Activated gamma-delta T cell treated with Interleukin-2 at 50 U/mL for 16 hours (primary cell): ENCODE measurements around the gene RPL31.
A peak's percentile ranks its signal among the peaks of the same experiment; 100 is the strongest.

Experiments used
- DNase-seq: peaks from one replicate; pipeline ENCODE4 v3.0.0-alpha.2; 2020

RPL31 gene

DNA sequence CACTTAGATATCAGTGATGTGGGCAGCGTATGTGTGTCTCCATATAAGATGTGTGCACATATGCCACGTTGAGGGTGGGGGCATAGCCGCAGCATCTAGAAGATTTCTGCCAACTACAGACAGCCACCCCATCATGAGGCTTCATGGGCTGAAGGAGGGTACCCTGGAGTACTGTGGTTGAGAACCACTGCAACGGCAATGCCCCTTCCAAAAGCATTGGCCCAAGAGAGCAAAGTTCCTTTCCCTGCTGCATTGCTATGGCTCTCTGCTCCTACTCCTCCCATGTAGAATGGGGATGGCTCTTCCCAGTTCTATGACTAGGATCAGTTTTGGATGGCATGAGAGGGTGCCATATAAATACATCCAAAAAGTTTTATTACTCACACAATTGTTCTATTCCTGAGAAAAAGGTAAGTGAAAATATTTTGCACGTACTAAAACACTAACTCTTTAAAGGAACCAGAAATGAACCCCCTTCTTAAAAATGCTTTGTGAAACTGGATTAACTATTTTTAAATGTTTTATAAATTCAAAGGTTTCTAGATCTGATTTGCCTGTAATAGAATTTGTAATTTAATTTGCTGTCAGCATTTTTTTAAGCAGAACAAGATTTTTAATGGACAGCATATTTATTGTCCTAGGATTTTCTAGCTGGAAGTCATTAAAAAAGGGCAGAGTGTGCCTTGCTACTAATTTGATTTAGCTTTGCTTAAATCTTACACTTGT, 4.4 kb upstream of the RPL31 start:
- no peak for DNase-seq

DNA sequence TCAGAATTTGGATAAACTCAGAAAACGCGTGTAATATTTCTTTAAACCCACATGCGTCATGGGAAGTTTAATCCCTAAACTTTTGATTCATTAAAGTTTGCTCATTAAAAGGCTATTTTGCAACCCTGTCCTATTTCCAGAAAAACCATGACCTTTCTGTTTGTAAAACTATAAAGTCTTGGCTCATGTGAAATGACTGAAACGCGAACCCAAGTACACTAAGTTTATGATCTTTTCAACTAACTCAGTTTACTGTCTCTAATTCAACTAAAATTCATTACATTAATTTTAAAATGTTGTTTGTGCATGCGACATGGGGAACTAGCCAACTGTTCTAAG, 3.9 kb upstream of the RPL31 start:
- DNase-seq, result no peak

DNA sequence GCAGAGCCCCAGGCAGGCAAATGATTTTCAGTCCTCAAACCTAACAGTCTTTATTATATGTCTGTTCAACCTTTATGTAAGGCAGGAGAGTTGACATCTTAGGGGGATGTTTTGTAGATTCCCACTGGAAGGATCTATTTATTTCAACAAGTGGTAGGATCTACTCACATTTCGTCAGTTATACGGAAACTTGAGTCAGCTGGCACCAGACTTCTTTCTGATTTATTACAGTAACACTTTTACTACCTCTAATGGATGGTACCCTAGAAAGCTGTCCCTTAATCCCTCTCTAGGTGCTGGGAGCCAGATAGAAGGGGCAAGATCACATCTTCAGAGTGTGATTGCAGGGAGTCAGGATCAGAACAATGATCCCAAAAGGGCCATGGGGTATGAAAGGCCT, 2.1 kb upstream of the RPL31 start:
- no peak for DNase-seq

DNA sequence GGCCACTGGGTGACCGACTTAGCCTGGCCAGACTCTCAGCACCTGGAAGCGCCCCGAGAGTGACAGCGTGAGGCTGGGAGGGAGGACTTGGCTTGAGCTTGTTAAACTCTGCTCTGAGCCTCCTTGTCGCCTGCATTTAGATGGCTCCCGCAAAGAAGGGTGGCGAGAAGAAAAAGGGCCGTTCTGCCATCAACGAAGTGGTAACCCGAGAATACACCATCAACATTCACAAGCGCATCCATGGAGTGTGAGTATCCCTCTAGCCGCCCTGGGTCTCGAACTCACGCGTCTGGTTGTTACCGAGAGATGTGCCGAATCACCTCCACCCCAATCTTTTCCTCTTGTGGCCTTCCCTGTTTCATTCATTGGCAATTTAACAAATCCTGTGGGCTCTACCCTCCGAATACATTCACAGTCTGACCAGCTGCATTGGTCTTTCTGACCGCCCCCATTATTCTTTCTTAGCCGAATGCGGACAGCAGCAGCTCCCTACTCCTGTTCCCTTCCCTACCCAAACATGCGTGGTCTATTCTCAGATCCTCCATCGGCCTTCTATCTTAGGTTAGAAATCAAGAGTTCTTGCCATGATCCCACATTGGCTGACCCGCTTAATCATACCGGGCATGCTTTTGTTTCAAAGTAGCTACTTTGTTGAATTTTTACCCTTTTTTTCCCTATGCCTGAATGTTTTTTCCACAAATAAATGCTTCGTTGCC, 631 bp downstream of the RPL31 start:
- DNase-seq, result no peak

DNA sequence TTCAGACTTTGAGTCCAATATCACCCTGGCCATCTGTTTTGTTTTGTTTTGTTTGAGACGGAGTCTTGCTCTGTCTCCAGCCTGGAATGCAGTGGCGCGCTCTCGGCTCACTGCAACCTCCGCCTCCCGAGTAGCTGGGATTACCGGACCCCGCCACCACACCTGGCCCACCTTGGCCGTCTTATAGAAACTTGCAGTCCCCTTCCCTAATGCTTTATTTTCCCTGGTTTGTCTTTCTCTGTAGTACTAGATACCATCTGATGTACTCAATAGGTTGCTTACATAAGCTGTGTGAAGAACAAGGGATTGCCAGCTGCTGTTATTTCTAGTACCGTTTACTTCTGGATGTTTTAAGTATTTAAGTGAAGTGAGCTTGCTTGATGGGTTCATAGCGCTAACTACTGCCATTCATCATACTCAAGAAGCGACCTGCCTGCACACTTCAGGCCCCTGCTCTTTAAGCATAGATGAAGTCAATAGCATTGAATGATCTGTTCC, 1.2 kb downstream of the RPL31 start:
- DNase-seq, result no peak

GRCh38 chr2:101004620-101005325, 2.7 kb downstream of the RPL31 start:
- no peak for DNase-seq

GRCh38 chr2:101006065-101006715, 4.1 kb downstream of the RPL31 start:
- no peak for DNase-seq

GRCh38 chr2:101007415-101008345, 5.6 kb downstream of the RPL31 start:
- DNase-seq, result no peak

GRCh38 chr2:101011152-101011551, 9.1 kb downstream of the RPL31 start:
- no peak for DNase-seq

- no peak for DNase-seq
Observed at GRCh38 chr2:101012054-101012705, 10.1 kb downstream of the RPL31 start.

GRCh38 chr2:101012706-101013181, 10.7 kb downstream of the RPL31 start:
- peak; percentile 33 for DNase-seq

- DNase-seq, result no peak
Observed at GRCh38 chr2:101014264-101014857, 12.3 kb downstream of the RPL31 start.

DNA sequence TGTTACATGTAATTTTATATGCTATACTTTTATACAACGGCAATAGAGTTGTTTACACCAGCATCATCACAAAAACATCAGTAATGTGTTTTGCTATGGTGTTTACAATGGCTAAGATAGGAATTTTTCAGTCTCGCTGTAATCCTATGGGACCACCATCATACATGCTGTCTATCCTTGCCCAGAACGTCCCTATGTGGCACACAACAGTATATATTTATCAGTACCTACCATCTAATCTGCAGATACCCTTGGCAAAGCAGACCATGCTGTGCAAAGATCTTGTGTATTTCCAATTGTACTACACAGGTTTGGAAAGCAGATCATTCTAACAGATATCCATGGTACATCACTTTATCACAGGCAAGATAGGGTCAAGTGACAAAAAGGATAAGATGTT, 15.3 kb downstream of the RPL31 start:
- DNase-seq, result no peak

DNA sequence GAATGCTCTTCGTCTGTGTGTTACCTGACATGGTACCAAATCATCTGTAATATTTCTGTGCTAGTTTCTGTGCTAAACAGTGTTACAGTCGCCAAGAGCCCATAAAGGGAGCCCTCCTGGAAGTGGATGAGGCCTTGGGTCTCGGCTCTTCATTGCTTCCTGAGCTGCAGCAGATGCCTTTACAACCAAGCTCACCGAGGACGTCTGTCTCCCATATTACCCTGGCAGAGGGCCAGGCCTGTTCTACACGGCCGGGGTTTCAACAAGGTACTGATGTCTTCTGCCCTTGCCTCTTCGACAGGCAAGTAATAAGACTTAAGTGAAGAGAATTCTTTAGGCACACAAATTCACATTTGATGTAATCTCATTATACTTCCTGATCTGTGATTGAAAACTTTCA, 16.8 kb downstream of the RPL31 start:
- no peak for DNase-seq

DNA sequence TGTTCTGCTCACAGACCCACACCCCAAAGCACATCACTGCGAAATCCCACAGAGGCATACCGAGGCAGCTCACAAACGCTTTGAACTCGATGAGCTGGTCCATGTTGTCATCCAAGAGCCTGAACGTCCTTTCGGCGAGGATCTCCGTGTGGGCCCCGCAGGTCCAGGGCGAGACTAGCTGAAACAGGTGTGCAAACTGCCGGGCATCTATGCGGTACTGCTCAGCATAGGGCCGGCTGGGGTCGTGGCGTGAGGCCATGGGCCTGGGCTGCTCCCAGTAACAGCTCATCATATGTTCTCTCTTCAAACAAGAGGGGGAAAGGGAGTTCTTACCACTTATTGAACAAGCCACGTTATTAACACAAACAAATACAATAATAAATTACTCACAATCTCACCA, 20.1 kb downstream of the RPL31 start:
- DNase-seq, result no peak

DNA sequence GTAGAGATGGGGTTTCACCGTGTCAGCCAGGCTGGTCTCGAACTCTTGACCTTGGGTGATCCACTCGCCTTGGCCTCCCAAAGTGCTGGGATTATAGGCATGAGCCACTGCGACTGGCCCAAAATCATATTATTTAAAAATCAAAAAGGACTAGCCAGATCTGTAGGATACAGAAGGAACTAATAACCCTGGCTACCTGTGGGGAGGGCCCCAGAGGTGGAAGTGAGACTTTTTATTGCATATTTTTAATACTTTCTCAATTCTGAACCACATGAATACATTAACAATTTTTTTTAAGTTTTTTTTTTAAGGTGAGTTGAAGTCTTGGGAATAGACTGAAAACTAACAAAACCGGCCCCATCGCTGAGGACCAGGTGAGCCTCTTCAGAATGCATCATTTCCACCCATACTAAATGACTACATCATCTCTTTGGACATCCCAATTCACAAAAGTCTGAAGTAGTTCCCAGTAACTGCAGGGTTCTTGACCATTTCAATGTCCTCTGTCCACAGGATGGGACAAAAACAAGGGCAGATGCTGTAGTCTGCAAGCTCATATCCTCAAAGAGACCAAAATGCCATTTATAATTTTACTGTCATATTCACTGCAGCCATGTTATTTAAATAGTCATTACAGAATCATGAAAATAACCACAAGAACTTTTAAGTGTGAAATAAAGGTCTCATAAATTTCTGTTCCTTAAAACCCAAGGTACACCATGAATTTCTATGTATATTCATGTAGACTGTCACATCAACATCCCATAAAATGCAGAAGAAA, 21.4 kb downstream of the RPL31 start:
- DNase-seq, result no peak

GRCh38 chr2:101025561-101025960, 23.5 kb downstream of the RPL31 start:
- DNase-seq, result no peak

- no peak for DNase-seq
Observed at GRCh38 chr2:101026253-101026701, 24.2 kb downstream of the RPL31 start.

DNA sequence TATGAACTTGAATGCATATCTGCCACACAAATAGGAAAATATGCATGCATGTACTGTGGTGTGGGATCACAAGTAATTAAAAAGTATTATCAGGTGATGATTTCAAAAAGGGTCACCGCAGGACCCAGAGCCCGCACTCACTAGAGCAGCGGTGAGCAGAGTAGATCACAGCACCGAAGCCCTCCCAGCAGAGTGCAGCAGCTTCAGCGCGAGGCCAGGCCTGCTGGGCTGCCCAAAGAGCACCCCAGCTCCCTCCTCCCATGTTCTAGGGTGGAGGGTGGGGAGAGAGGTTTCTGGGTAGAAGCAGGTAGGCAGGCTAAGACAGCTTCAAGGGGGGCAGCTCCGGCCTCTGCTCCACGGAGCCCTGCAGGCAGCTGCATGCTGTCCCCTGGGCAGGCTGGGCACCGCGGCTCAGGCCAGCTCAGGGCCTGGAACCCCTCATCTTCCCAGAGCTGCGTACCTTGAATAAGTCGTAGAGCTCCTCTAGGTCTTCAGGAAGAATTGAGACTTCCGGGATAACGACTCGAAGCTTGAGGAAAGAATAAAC, 24.9 kb downstream of the RPL31 start:
- DNase-seq, result no peak

- DNase-seq, result no peak
Observed at GRCh38 chr2:101027852-101028251, 25.8 kb downstream of the RPL31 start.
